Activated CD4-positive, alpha-beta T cell treated with anti-CD3 and anti-CD28 coated beads, Interleukin-2, amount 50 U/mL, for 24 hours (primary cell): ENCODE results near the gene CTNNBIP1.
"Not testable (repeated sequence)": the region's sequence is repeated elsewhere in the genome, so short reads cannot be mapped to it uniquely, and the experiment has no call there.

Experiments used
- DNase-seq, 2 donors: peaks; one replicate each; pipeline ENCODE4 v3.0.0-alpha.2; 2020; ENCODE audit warnings: low read depth in 1 of 2, low spot score in 1 of 2

CTNNBIP1 gene

GRCh38 chr1:9910076-9910422, at the start of gene CTNNBIP1:
Gene CTNNBIP1, minus strand, starts transcription at chr1:9910269. Its CDS starts 38,205 bp downstream, at chr1:9872064.
- DNase-seq = no peak

GRCh38 chr1:9957726-9958125, 47.7 kb upstream of the CTNNBIP1 start:
- DNase-seq = no peak

GRCh38 chr1:9946315-9946714, 36.2 kb upstream of the CTNNBIP1 start:
- DNase-seq = no peak

- peak; percentile 83 to 85 for DNase-seq
Observed at GRCh38 chr1:9942939-9943788, 33.1 kb upstream of the CTNNBIP1 start, which contains the start of the genes LZIC and NMNAT1. Gene LZIC, minus strand, starts transcription at chr1:9943391. Its CDS starts 6,772 bp downstream, at chr1:9936619. Gene NMNAT1, plus strand, starts transcription at chr1:9943475. Its CDS starts 28,599 bp downstream, at chr1:9972074.

- DNase-seq = peak; percentile 1 to 4
Observed at GRCh38 chr1:9942399-9942938, 32.4 kb upstream of the CTNNBIP1 start.

- no peak for DNase-seq
Observed at GRCh38 chr1:9929431-9930385, 19.6 kb upstream of the CTNNBIP1 start.

- DNase-seq = no peak
Observed at GRCh38 chr1:9927259-9927658, 17.2 kb upstream of the CTNNBIP1 start.

GRCh38 chr1:9922342-9922741, 12.3 kb upstream of the CTNNBIP1 start:
- no peak for DNase-seq

GRCh38 chr1:9920606-9921005, 10.5 kb upstream of the CTNNBIP1 start:
- DNase-seq = no peak

- no peak for DNase-seq
Observed at GRCh38 chr1:9917901-9918300, 7.8 kb upstream of the CTNNBIP1 start.

- DNase-seq = not testable (repeated sequence)
Observed at GRCh38 chr1:9917495-9917894, 7.4 kb upstream of the CTNNBIP1 start.

GRCh38 chr1:9916452-9916851, 6.4 kb upstream of the CTNNBIP1 start:
- DNase-seq = no peak

GRCh38 chr1:9914610-9914937, 4.5 kb upstream of the CTNNBIP1 start:
- DNase-seq = no peak

GRCh38 chr1:9912264-9912936, 2.3 kb upstream of the CTNNBIP1 start:
- no peak for DNase-seq

- peak; percentile 100 for DNase-seq
Observed at GRCh38 chr1:9910423-9911178, 532 bp upstream of the CTNNBIP1 start.

GRCh38 chr1:9909234-9910046, 629 bp downstream of the CTNNBIP1 start:
- peak in 1 of 2 donors; percentile 16 for DNase-seq

- no peak for DNase-seq
Observed at GRCh38 chr1:9908871-9909233, 1.2 kb downstream of the CTNNBIP1 start.

- no peak for DNase-seq
Observed at GRCh38 chr1:9907441-9907840, 2.6 kb downstream of the CTNNBIP1 start.

GRCh38 chr1:9906466-9906865, 3.6 kb downstream of the CTNNBIP1 start:
- DNase-seq = no peak
